Endothelial cell of umbilical vein (primary cell): ENCODE results near the gene CRELD2. TPM values are rescaled to one million over a fixed set of nuclear protein-coding genes. Genes with fewer than 3 reads are reported as not detected.

Experiments used
- BruUV-seq: library from RNA; stranded (reverse); fragments of 400-500 nt; replicated peaks from 2 replicates; lab custom pipeline; 2021; lab: Mats Ljungman, UMichigan
- CTCF ChIA-PET: fragments of 300-600, 350-600 bp; sonication (Branson Sonifier 250); formaldehyde crosslinking; loops from one replicate; lab custom pipeline; 2021; ENCODE audit warnings: antibody characterized with exemption, inconsistent platforms; lab: Charles Lee
- POLR2A ChIA-PET: fragments of 300-600, 350-600 bp; sonication (Branson Sonifier 250); formaldehyde crosslinking; loops from one replicate; lab custom pipeline; 2021; ENCODE audit warnings: antibody characterized with exemption, inconsistent platforms; lab: Charles Lee
- DNase-seq: peaks from one replicate; pipeline ENCODE4 v3.0.0-alpha.2; 2011; ENCODE audit warnings: low read depth, low spot score
- FAIRE-seq: peaks from 2 replicates; lab custom pipeline; 2011; peaks lifted over from hg19 to GRCh38; lab: Jason Lieb, UNC
- H2AFZ ChIP-seq: 2 replicates; pipeline ENCODE4 v1.6.0; 2012; ENCODE audit warnings: low read depth, low read length, control low read depth, inconsistent platforms
- H3K27ac ChIP-seq: 2 replicates; pipeline ENCODE4 v1.5.1; 2011; ENCODE audit warnings: low read depth, mild to moderate bottlenecking, control low read depth, low read length, moderate library complexity; ENCODE audit not compliant: insufficient read depth
- H3K27me3 ChIP-seq, 2 experiments: 2 replicates each; pipeline versions ENCODE4 v1.6.0 to v1.6.1; 2011; ENCODE audit warnings: low read length in 2 of 2, mixed read lengths in 1 of 2; ENCODE audit not compliant: control insufficient read depth in 2 of 2, insufficient read depth in 2 of 2
- H3K36me3 ChIP-seq, 2 experiments: 2 replicates in 1 of 2; 3 replicates in 1 of 2; pipeline ENCODE4 v1.5.1; 2011; ENCODE audit warnings: low read length in 2 of 2, mild to moderate bottlenecking in 1 of 2, moderate library complexity in 1 of 2; ENCODE audit not compliant: control insufficient read depth in 2 of 2, insufficient read depth in 2 of 2; ENCODE audit errors: extremely low read depth in 1 of 2
- H3K4me1 ChIP-seq: 3 replicates; pipeline ENCODE4 v1.5.1; 2011; ENCODE audit warnings: mild to moderate bottlenecking, low read length; ENCODE audit not compliant: control insufficient read depth, insufficient read depth; ENCODE audit errors: extremely low read depth
- H3K4me2 ChIP-seq: 2 replicates; pipeline ENCODE4 v1.6.1; 2011; ENCODE audit warnings: low read length, control low read depth, mixed read lengths; ENCODE audit not compliant: insufficient read depth
- H3K4me3 ChIP-seq, 3 experiments: fragments of 200-600 bp in 1 of 3; sonication (generic), shearing (Covaris generic) in 1 of 3; replicated peaks in 1 of 3; 2 replicates each; pipeline ENCODE4 v1.5.1; 2011 to 2016; ENCODE audit warnings: control low read depth in 3 of 3, low read length in 3 of 3, mild to moderate bottlenecking in 2 of 3, inconsistent platforms in 1 of 3, low read depth in 1 of 3, moderate library complexity in 1 of 3; ENCODE audit not compliant: insufficient read depth in 1 of 3
- H3K79me2 ChIP-seq: 2 replicates; pipeline ENCODE4 v1.6.0; 2012; ENCODE audit warnings: low read length, inconsistent platforms; ENCODE audit not compliant: control insufficient read depth, insufficient read depth
- H3K9ac ChIP-seq: replicated peaks from 2 replicates; pipeline ENCODE3; 2011; ENCODE audit warnings: low read length, control low read depth; ENCODE audit not compliant: insufficient read depth; ENCODE audit errors: extremely low read depth
- H3K9me1 ChIP-seq: replicated peaks from 3 replicates; pipeline ENCODE4 v1.6.0; 2011; ENCODE audit warnings: mild to moderate bottlenecking, low read length; ENCODE audit not compliant: control insufficient read depth, insufficient read depth; ENCODE audit errors: extremely low read depth
- H3K9me3 ChIP-seq: replicated peaks from 2 replicates; pipeline ENCODE4 v1.5.1; 2012; ENCODE audit warnings: low read length, inconsistent platforms; ENCODE audit not compliant: control insufficient read depth, insufficient read depth
- H4K20me1 ChIP-seq: replicated peaks from 2 replicates; pipeline ENCODE3; 2011; ENCODE audit warnings: mild to moderate bottlenecking, low read length; ENCODE audit not compliant: control insufficient read depth, insufficient read depth; ENCODE audit errors: extremely low read depth
- EZH2 ChIP-seq: IDR thresholded peaks from 2 replicates; pipeline ENCODE4 v1.6.1; 2012; ENCODE audit warnings: borderline replicate concordance, low read depth, mild to moderate bottlenecking, moderate library complexity, low read length, inconsistent platforms; ENCODE audit not compliant: severe bottlenecking
- FOS ChIP-seq: IDR thresholded peaks from 2 replicates; pipeline ENCODE4 v1.6.1; 2011; ENCODE audit warnings: mild to moderate bottlenecking, low read length, moderate library complexity, borderline replicate concordance; ENCODE audit not compliant: insufficient read depth
- GATA2 ChIP-seq: IDR thresholded peaks from 2 replicates; pipeline ENCODE4 v1.7.0; 2011; ENCODE audit warnings: low read depth, mild to moderate bottlenecking, moderate library complexity, mixed read lengths, low read length; ENCODE audit not compliant: insufficient read length, insufficient read depth
- JUN ChIP-seq: IDR thresholded peaks from 2 replicates; pipeline ENCODE4 v1.6.1; 2011; ENCODE audit warnings: borderline replicate concordance, low read depth; ENCODE audit not compliant: insufficient read length, insufficient read depth
- MYC ChIP-seq: IDR thresholded peaks from one replicate; pipeline ENCODE4 v1.6.1; 2011; ENCODE audit warnings: mild to moderate bottlenecking, low read depth, low read length
- POLR2A ChIP-seq: IDR thresholded peaks from 2 replicates; pipeline ENCODE4 v1.6.1; 2012; ENCODE audit warnings: low read depth, mild to moderate bottlenecking, control low read depth, low read length
- POLR2AphosphoS5 ChIP-seq: IDR thresholded peaks from 2 replicates; pipeline ENCODE4 v1.6.1; 2012; ENCODE audit warnings: low read depth, mild to moderate bottlenecking, control low read depth, low read length, moderate library complexity; ENCODE audit not compliant: insufficient read depth
- dilution Hi-C: fragments of 300-500 bp; cut with MboI; formaldehyde crosslinking; loops from one replicate; pipeline ENCODE4 v1.15.0; 2019; ENCODE audit warnings: low sequenced_read_pairs; ENCODE audit not compliant: extremely low pct_ligation_motif_present
- intact Hi-C: fragments of 100-400 bp; cut with micrococcal nuclease; formaldehyde crosslinking; loops from one replicate; pipeline ENCODE4 v1.10.0; 2022
- microRNA-seq: library from miRNA; unstranded; fragments of <30 nt; microRNA quantifications from one replicate; pipeline ENCODE4 v1.2.0, GENCODE V29; 2021; ENCODE audit warnings: borderline number of aligned reads, borderline replicate concordance
- polyA plus RNA-seq, 4 experiments: library from polyadenylated mRNA; depleted of rRNA in 3 of 4; stranded (reverse) in 3 of 4; unstranded in 1 of 4; fragments of >200 nt; gene quantifications; 2 replicates each; pipeline versions ENCODE4 v1.2.1 to v1.2.3, GENCODE V29; 2011 to 2012; ENCODE audit warnings: missing spikeins in 1 of 4
- small RNA-seq: library from RNA; depleted of rRNA; stranded (forward); fragments of <200 nt; gene quantifications from one replicate; pipeline ENCODE3, GENCODE V24; 2012; ENCODE audit warnings: low replicate concordance, low read depth; ENCODE audit not compliant: insufficient read depth, insufficient read length
- total RNA-seq: library from RNA; stranded (reverse); gene quantifications from 2 replicates; pipeline ENCODE4 v1.2.3, GENCODE V29; 2021
- TF ChIP-seq, protein P1 (sequence below): IDR thresholded peaks from 2 replicates; pipeline ENCODE4 v1.6.1; 2011; ENCODE audit not compliant: insufficient read depth, insufficient read length
- TF ChIP-seq, protein P2 (sequence below), 2 donors: IDR thresholded peaks; 1 replicate in 1 of 2; 2 replicates in 1 of 2; pipeline ENCODE4 v1.5.1; 2011; ENCODE audit warnings: low read length in 2 of 2, mild to moderate bottlenecking in 2 of 2, moderate library complexity in 2 of 2, control low read depth in 1 of 2, inconsistent platforms in 1 of 2, low read depth in 1 of 2; ENCODE audit not compliant: insufficient read depth in 1 of 2; ENCODE audit errors: extremely low read depth in 1 of 2

Gene CRELD2
- total and polyA plus RNA-seq, 2 donors (not counting 3 experiments of a cell fraction or from before 2014, with no cell fraction given) = 71.0 to 86.3 TPM

DNA sequence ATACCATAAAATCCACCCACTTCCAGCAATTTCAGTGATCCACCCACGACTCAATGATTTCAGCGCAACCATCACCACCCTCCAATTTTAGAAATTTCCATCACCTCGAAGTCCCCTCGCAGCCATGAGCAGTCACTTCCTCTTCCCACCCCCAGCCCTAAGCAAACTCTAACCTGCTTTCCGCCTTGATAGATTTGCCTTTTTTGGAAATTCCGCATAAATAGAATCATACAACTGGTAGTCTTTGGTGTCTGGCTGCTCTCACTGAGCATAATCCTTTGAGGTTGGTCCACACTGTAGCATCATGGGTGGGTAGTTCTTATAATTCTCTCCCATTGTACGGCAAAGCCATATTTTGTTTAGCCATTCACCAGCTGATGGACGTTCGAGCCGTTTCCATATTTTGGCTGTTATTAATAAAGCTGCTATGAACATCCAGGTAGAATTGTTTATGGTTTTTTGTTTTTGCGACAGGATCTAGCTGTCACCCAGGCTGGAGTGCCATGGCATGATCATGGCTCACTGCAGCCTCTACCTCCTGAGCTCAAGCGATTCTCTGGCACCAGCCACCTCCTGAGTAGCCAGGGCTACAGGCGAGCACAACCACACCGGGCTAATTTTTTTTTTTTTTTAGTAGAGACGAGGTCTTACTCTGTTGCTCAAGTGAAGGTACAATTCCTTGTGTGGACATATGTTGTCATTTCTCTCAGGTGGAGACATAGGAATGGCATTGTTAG lies 58.2 kb downstream of the CRELD2 start:
- Histone ChIP-seq H3K79me2 (no peaks in the 10 kb centered on the region), H3K27ac (no peak overlapping the region), H3K9me1 (no peaks in the 10 kb centered on the region), H2AFZ (no peak overlapping the region), H3K9ac (no peak overlapping the region), H3K4me1 (peaks cover 3% of the 10 kb centered on the region), H3K4me3 (no peak overlapping the region), H3K27me3 (no peaks in the 10 kb centered on the region), H3K36me3 (no peaks in the 10 kb centered on the region), H3K4me2 (no peak overlapping the region), H3K9me3 (no peaks in the 10 kb centered on the region), H4K20me1 (no peaks in the 10 kb centered on the region)
- dilution Hi-C loops (no loop called here), intact Hi-C loops (loop anchor here (10.0 kb wide), 1 partner anchor 228 kb away; the partner anchor contains the start of gene SELENOO)
- ChIA-PET POLR2A (no interaction called here), CTCF (interaction anchor here (1.0 to 1.7 kb wide), 4 partner anchors 15 to 54 kb away, joined by 3 to 8 read pairs (median 4); no protein-coding TSS in a partner anchor)
- DNase-seq (no peak), FAIRE-seq (no peak)
- no TSS peak for BruUV-seq
- TF ChIP-seq FOS (no peak), MYC (no peak), JUN (no peak), POLR2A (no peak), POLR2AphosphoS5 (no peak), GATA2 (no peak), EZH2 (no peak)
- TF ChIP-seq, protein P1, sequence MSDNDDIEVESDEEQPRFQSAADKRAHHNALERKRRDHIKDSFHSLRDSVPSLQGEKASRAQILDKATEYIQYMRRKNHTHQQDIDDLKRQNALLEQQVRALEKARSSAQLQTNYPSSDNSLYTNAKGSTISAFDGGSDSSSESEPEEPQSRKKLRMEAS = no peak
- TF ChIP-seq, protein P2, sequence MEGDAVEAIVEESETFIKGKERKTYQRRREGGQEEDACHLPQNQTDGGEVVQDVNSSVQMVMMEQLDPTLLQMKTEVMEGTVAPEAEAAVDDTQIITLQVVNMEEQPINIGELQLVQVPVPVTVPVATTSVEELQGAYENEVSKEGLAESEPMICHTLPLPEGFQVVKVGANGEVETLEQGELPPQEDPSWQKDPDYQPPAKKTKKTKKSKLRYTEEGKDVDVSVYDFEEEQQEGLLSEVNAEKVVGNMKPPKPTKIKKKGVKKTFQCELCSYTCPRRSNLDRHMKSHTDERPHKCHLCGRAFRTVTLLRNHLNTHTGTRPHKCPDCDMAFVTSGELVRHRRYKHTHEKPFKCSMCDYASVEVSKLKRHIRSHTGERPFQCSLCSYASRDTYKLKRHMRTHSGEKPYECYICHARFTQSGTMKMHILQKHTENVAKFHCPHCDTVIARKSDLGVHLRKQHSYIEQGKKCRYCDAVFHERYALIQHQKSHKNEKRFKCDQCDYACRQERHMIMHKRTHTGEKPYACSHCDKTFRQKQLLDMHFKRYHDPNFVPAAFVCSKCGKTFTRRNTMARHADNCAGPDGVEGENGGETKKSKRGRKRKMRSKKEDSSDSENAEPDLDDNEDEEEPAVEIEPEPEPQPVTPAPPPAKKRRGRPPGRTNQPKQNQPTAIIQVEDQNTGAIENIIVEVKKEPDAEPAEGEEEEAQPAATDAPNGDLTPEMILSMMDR (IDR thresholded peaks at IDR 0.05; ENCODE audit: extremely low read depth in 1 of 2, insufficient read depth in 1 of 2, low read depth in 1 of 2, low read length in 2 of 2) = no peak

Small RNAs within 50 kb of the gene (microRNA-seq; reads per million reads assigned to microRNA genes)
- 1.5 reads per million for gene MIR6821

Small RNAs within 50 kb of the gene (small RNA-seq; reads per million reads assigned to genes)
- gene MIR6821 = not detected

Other genes starting within 250 kb of the CRELD2 start
- gene BRD1, start 90.8 kb upstream of the CRELD2 start, total RNA-seq = 38.8 and 41.1 TPM in 2 replicates
- gene BRD1, start 90.8 kb upstream of the CRELD2 start, polyA plus RNA-seq = 6.8 and 8.1 TPM in 2 replicates
- gene ZBED4, start 64.8 kb upstream of the CRELD2 start, total RNA-seq = 18.2 and 18.6 TPM in 2 replicates
- gene ZBED4, start 64.8 kb upstream of the CRELD2 start, polyA plus RNA-seq = 6.4 and 8.6 TPM in 2 replicates
- gene ALG12, start 196 bp upstream of the CRELD2 start, total RNA-seq = 14.6 and 20.9 TPM in 2 replicates
- 16.7 and 18.0 TPM in 2 replicates for gene ALG12, start 196 bp upstream of the CRELD2 start, polyA plus RNA-seq
- 185 and 219 TPM in 2 replicates for gene PIM3, start 42.1 kb downstream of the CRELD2 start, total RNA-seq
- gene PIM3, start 42.1 kb downstream of the CRELD2 start, polyA plus RNA-seq = 131 and 172 TPM in 2 replicates
- 0.12 and 0.15 TPM in 2 replicates for gene IL17REL, start 94.1 kb downstream of the CRELD2 start, total RNA-seq
- gene IL17REL, start 94.1 kb downstream of the CRELD2 start, polyA plus RNA-seq = 0.06 TPM in 2 replicates
- gene TTLL8, start 139.7 kb downstream of the CRELD2 start, total RNA-seq = not detected in 2 replicates
- not detected in 2 replicates for gene TTLL8, start 139.7 kb downstream of the CRELD2 start, polyA plus RNA-seq
- not detected in 2 replicates for gene MLC1, start 166.8 kb downstream of the CRELD2 start, total RNA-seq
- gene MLC1, start 166.8 kb downstream of the CRELD2 start, polyA plus RNA-seq = not detected in 2 replicates
- 35.4 and 37.6 TPM in 2 replicates for gene MOV10L1, start 171.4 kb downstream of the CRELD2 start, total RNA-seq
- 27.6 and 32.0 TPM in 2 replicates for gene MOV10L1, start 171.4 kb downstream of the CRELD2 start, polyA plus RNA-seq